H1 (cell line): ENCODE measurements around the gene DGCR8. TPM values are rescaled to one million over a fixed set of nuclear protein-coding genes. Genes with fewer than 3 reads are reported as not detected.
A peak's percentile ranks its signal among the peaks of the same experiment; 100 is the strongest.

Experiments
- CTCF ChIA-PET: fragments of 300-600 bp; sonication (Branson Sonifier 250); formaldehyde crosslinking; loops from one replicate; lab custom pipeline; 2021; ENCODE audit not compliant: partially characterized antibody; lab: Charles Lee
- POLR2A ChIA-PET: fragments of 300-600 bp; sonication (Branson Sonifier 250); formaldehyde crosslinking; loops from one replicate; lab custom pipeline; 2021; ENCODE audit warnings: inconsistent platforms; ENCODE audit not compliant: partially characterized antibody; lab: Charles Lee
- DNase-seq, 2 experiments: peaks; one replicate each; pipeline versions ENCODE4 v3.0.0 to v3.0.0-alpha.2; 2010 to 2022; ENCODE audit warnings: low spot score in 2 of 2, low read depth in 1 of 2, mixed read lengths in 1 of 2
- FAIRE-seq: peaks from 2 replicates; lab custom pipeline; 2011; peaks lifted over from hg19 to GRCh38; lab: Jason Lieb, UNC
- H2AFZ ChIP-seq: 2 replicates; pipeline ENCODE4 v1.8.1; 2012; ENCODE audit warnings: low read length, inconsistent platforms
- H2AK5ac ChIP-seq: 2 replicates; pipeline ENCODE4 v1.6.1; 2013; ENCODE audit warnings: low read depth, low read length
- H2BK120ac ChIP-seq: replicated peaks from 2 replicates; pipeline ENCODE3; 2013; ENCODE audit warnings: low read depth, low read length, inconsistent platforms
- H2BK12ac ChIP-seq: 2 replicates; pipeline ENCODE4 v1.6.1; 2013; ENCODE audit warnings: low read depth, low read length
- H2BK15ac ChIP-seq: 2 replicates; pipeline ENCODE4 v1.6.1; 2013; ENCODE audit warnings: low read length
- H2BK20ac ChIP-seq: 2 replicates; pipeline ENCODE4 v1.6.1; 2013; ENCODE audit warnings: low read length
- H2BK5ac ChIP-seq: 2 replicates; pipeline ENCODE4 v1.6.1; 2013; ENCODE audit warnings: low read depth, low read length
- H3K14ac ChIP-seq: 2 replicates; pipeline ENCODE4 v1.6.1; 2013; ENCODE audit warnings: inconsistent platforms; ENCODE audit not compliant: insufficient read length
- H3K18ac ChIP-seq: 2 replicates; pipeline ENCODE4 v1.6.1; 2013; ENCODE audit warnings: low read length; ENCODE audit errors: extremely low read depth
- H3K23ac ChIP-seq: 2 replicates; pipeline ENCODE4 v1.6.1; 2013; ENCODE audit warnings: inconsistent platforms; ENCODE audit not compliant: insufficient read length
- H3K23me2 ChIP-seq: 2 replicates; pipeline ENCODE4 v1.6.1; 2013; ENCODE audit warnings: low read depth, low read length
- H3K27ac ChIP-seq: 2 replicates; pipeline ENCODE4 v1.6.1; 2011; ENCODE audit warnings: low read depth, low read length, inconsistent platforms
- H3K27me3 ChIP-seq, 4 experiments: replicated peaks in 1 of 4; 1 replicate in 1 of 4; 2 replicates in 3 of 4; pipeline versions ENCODE4 v1.6.1 to v1.8.1; 2011 to 2013; ENCODE audit warnings: low read length in 3 of 4, mild to moderate bottlenecking in 3 of 4, inconsistent platforms in 2 of 4, mixed read lengths in 2 of 4, moderate library complexity in 1 of 4; ENCODE audit not compliant: control insufficient read depth in 3 of 4, insufficient read depth in 3 of 4; ENCODE audit errors: extremely low read depth in 1 of 4
- H3K36me3 ChIP-seq, 4 experiments: 2 replicates each; pipeline versions ENCODE4 v1.6.1 to v1.8.1; 2011 to 2013; ENCODE audit warnings: mild to moderate bottlenecking in 4 of 4, low read length in 3 of 4, moderate library complexity in 2 of 4, control low read depth in 1 of 4, inconsistent platforms in 1 of 4; ENCODE audit not compliant: insufficient read depth in 4 of 4, control insufficient read depth in 2 of 4
- H3K4ac ChIP-seq: replicated peaks from 2 replicates; pipeline ENCODE3; 2013; ENCODE audit warnings: low read length, low read depth, mixed read lengths, inconsistent platforms; ENCODE audit not compliant: insufficient read length
- H3K4me1 ChIP-seq, 4 experiments: replicated peaks in 1 of 4; 1 replicate in 1 of 4; 2 replicates in 3 of 4; pipeline versions ENCODE4 v1.6.1 to v1.8.1; 2011 to 2013; ENCODE audit warnings: low read length in 3 of 4, inconsistent platforms in 2 of 4, mixed read lengths in 1 of 4; ENCODE audit not compliant: insufficient read depth in 4 of 4, control insufficient read depth in 3 of 4
- H3K4me2 ChIP-seq, 2 experiments: 2 replicates each; pipeline versions ENCODE4 v1.6.1 to v1.8.1; 2011 to 2013; ENCODE audit warnings: low read depth in 2 of 2, low read length in 2 of 2, control low read depth in 1 of 2, inconsistent platforms in 1 of 2, mild to moderate bottlenecking in 1 of 2; ENCODE audit not compliant: insufficient read depth in 1 of 2
- H3K4me3 ChIP-seq, 4 experiments: fragments of 200-600, 300-600 bp in 1 of 4; sonication (generic), shearing (Covaris generic), sonication (Bioruptor Twin) in 1 of 4; 2 replicates each; pipeline versions ENCODE4 v1.5.1 to v1.8.1; 2011 to 2016; ENCODE audit warnings: low read length in 4 of 4, low read depth in 3 of 4, control low read depth in 2 of 4, inconsistent platforms in 2 of 4, mild to moderate bottlenecking in 2 of 4, mixed read lengths in 1 of 4, moderate library complexity in 1 of 4; ENCODE audit not compliant: insufficient read depth in 2 of 4; ENCODE audit errors: extremely low read depth in 1 of 4
- H3K56ac ChIP-seq: replicated peaks from 2 replicates; pipeline ENCODE3; 2013; ENCODE audit warnings: low read depth, mild to moderate bottlenecking, mixed read lengths, low read length, inconsistent platforms; ENCODE audit not compliant: insufficient read length
- H3K79me1 ChIP-seq: 2 replicates; pipeline ENCODE4 v1.6.1; 2013; ENCODE audit warnings: low read depth, low read length, control low read depth
- H3K79me2 ChIP-seq, 2 experiments: 2 replicates each; pipeline versions ENCODE4 v1.6.1 to v1.8.1; 2012 to 2013; ENCODE audit warnings: low read length in 2 of 2, mild to moderate bottlenecking in 2 of 2, inconsistent platforms in 1 of 2; ENCODE audit not compliant: insufficient read depth in 2 of 2, control insufficient read depth in 1 of 2
- H3K9ac ChIP-seq, 4 experiments: replicated peaks in 1 of 4; 1 replicate in 1 of 4; 2 replicates in 3 of 4; pipeline versions ENCODE4 v1.6.1 to v1.8.1; 2011 to 2013; ENCODE audit warnings: low read depth in 3 of 4, low read length in 3 of 4, control low read depth in 2 of 4, mild to moderate bottlenecking in 2 of 4, moderate library complexity in 2 of 4, inconsistent platforms in 1 of 4; ENCODE audit errors: extremely low read depth in 1 of 4
- H3K9me3 ChIP-seq, 2 experiments: 2 replicates each; pipeline versions ENCODE4 v1.6.1 to v1.8.1; 2012 to 2013; ENCODE audit warnings: mild to moderate bottlenecking in 2 of 2, moderate library complexity in 2 of 2, control low read depth in 1 of 2, inconsistent platforms in 1 of 2, low read depth in 1 of 2, low read length in 1 of 2, mixed read lengths in 1 of 2; ENCODE audit not compliant: insufficient read depth in 2 of 2
- H4K20me1 ChIP-seq, 2 experiments: replicated peaks in 1 of 2; 2 replicates each; pipeline versions ENCODE3 to v1.8.1; 2011 to 2013; ENCODE audit warnings: inconsistent platforms in 2 of 2, low read length in 2 of 2, mild to moderate bottlenecking in 1 of 2; ENCODE audit not compliant: insufficient read depth in 2 of 2, control insufficient read depth in 1 of 2
- H4K5ac ChIP-seq: 2 replicates; pipeline ENCODE4 v1.6.1; 2013; ENCODE audit warnings: low read length, low read depth, mixed read lengths, inconsistent platforms; ENCODE audit not compliant: insufficient read length
- H4K8ac ChIP-seq: 2 replicates; pipeline ENCODE4 v1.8.0; 2013; ENCODE audit warnings: mild to moderate bottlenecking, moderate library complexity, low read length, inconsistent platforms; ENCODE audit not compliant: insufficient read depth; ENCODE audit errors: extremely low read depth
- H4K91ac ChIP-seq: replicated peaks from 2 replicates; pipeline ENCODE3; 2013; ENCODE audit warnings: low read length, mixed read lengths, inconsistent platforms; ENCODE audit not compliant: insufficient read length
- BACH1 ChIP-seq: IDR thresholded peaks from 2 replicates; pipeline ENCODE4 v1.6.1; 2012; ENCODE audit warnings: low read length, improper control_type of control experiment
- POLR2A ChIP-seq, 2 experiments: IDR thresholded peaks; 1 replicate in 1 of 2; 2 replicates in 1 of 2; pipeline ENCODE4 v1.6.1; 2011; ENCODE audit warnings: low read depth in 2 of 2, low read length in 2 of 2, mild to moderate bottlenecking in 2 of 2; ENCODE audit errors: control extremely low read depth in 1 of 2
- WGBS, 2 experiments: shearing (Covaris generic) in 1 of 2; methylation state at CpG; one replicate each; pipeline versions ENCODE4 v1.1.6 to v1.1.7; 2013 to 2015; ENCODE audit warnings: low lambda C conversion rate in 2 of 2, mixed read lengths in 2 of 2, inconsistent platforms in 1 of 2, low coverage in 1 of 2, missing lambda C conversion rate in 1 of 2; ENCODE audit not compliant: insufficient replicate concordance in 2 of 2, insufficient coverage in 1 of 2, insufficient read length in 1 of 2; ENCODE audit errors: extremely low coverage in 1 of 2, missing lambda C conversion rate in 1 of 2; 5-methylcytosine and 5-hydroxymethylcytosine counted together
- polyA plus RNA-seq, 7 experiments: library from polyadenylated mRNA; depleted of rRNA in 3 of 7; stranded (reverse) in 5 of 7; unstranded in 2 of 7; fragments of >200 nt in 5 of 7; fragments of 200-250 nt in 2 of 7; gene quantifications; 1 replicate in 5 of 7; 2 replicates in 1 of 7; 4 replicates in 1 of 7; pipeline versions ENCODE4 v1.2.1 to v1.2.3, GENCODE V29; 2011 to 2013; ENCODE audit warnings: missing spikeins in 2 of 7, mixed read lengths in 2 of 7
- total RNA-seq: library from RNA; stranded (reverse); fragmentation: NEBNext Ultra II Directional; extraction: Animal tissue kit (Norgen Biotek cat#: 25700); gene quantifications from 2 replicates; pipeline ENCODE4 v1.2.1, GENCODE V29; 2021

The DGCR8 gene
- total and polyA plus RNA-seq, 2 of the 8 experiments (the other 6 are each of a cell fraction or from before 2014, with no cell fraction given): 23.7 to 43.7 TPM

- H3K56ac ChIP-seq: no peak overlapping the region
- no peak for TF ChIP-seq BACH1
- TF ChIP-seq POLR2A (IDR thresholded peaks at IDR 0.05; ENCODE audit: control extremely low read depth in 1 of 2, low read depth in 2 of 2, low read length in 2 of 2): peak in 1 of 2 experiments; percentile 45; a peak in 2 of 3 replicates
- H3K9me3 ChIP-seq: no peaks in the 10 kb centered on the region
- no peak overlapping the region for H3K9ac ChIP-seq
- peaks cover 51 to 77% (median 65%) of the 10 kb centered on the region in 4 experiments for H3K36me3 ChIP-seq
- H4K20me1 ChIP-seq: peaks cover 44 to 54% of the 10 kb centered on the region in 2 experiments
- H4K5ac ChIP-seq: no peak overlapping the region
- H3K4me2 ChIP-seq: no peak overlapping the region
- no peak overlapping the region for H3K27ac ChIP-seq
- H2BK5ac ChIP-seq: no peak overlapping the region; the same call in 1 of the 2 replicates
- H3K18ac ChIP-seq: no peak overlapping the region
- H2BK15ac ChIP-seq: no peak overlapping the region
- peaks cover 8% of the 10 kb centered on the region; the same call in 1 of the 2 replicates for H3K79me1 ChIP-seq
- H2BK120ac ChIP-seq: no peak overlapping the region
- 93% methylated on average over 8 of the region's 11 CpGs; no CpG with 5 or more reads in 1 of the 2 experiments for WGBS, 2 experiments
- H3K4ac ChIP-seq: no peak overlapping the region
- H2BK12ac ChIP-seq: no peak overlapping the region
- no peaks in the 10 kb centered on the region for H3K27me3 ChIP-seq
- H3K14ac ChIP-seq: no peak overlapping the region
- peaks cover 7% of the 10 kb centered on the region; the same call in 1 of the 2 replicates for H3K23me2 ChIP-seq
- no peak for DNase-seq
- no peak overlapping the region for H3K4me3 ChIP-seq
- POLR2A ChIA-PET: interaction anchor here (0.7 to 8.3 kb wide), 13 partner anchors 6 to 138 kb away, joined by 3 to 223 read pairs (median 4); partner anchors contain the start of genes RANBP1 and TRMT2A
- no peak overlapping the region for H2AK5ac ChIP-seq
- FAIRE-seq: no peak
- peaks cover 31 to 53% of the 10 kb centered on the region in 2 experiments for H3K79me2 ChIP-seq
- peaks cover 0 to 6% (median 0%) of the 10 kb centered on the region in 4 experiments; a peak in 3 of 7 replicates for H3K4me1 ChIP-seq
- H3K23ac ChIP-seq: no peak overlapping the region
- no peak overlapping the region for H4K91ac ChIP-seq
- H2AFZ ChIP-seq: no peak overlapping the region
- H4K8ac ChIP-seq: no peak overlapping the region; the same call in 1 of the 2 replicates
- H2BK20ac ChIP-seq: no peak overlapping the region
- CTCF ChIA-PET: interaction anchor here (0.7 to 1.9 kb wide), 3 partner anchors 13 to 162 kb away, joined by 3 to 5 read pairs (median 3); no protein-coding TSS in a partner anchor
These were observed 44.2 kb downstream of the DGCR8 start for GRCh38 chr22:20124083-20124787.
